Activated T-helper 1 cell treated with anti-CD3 and anti-CD28 coated beads, Interleukin-12 subunit alpha, Interleukin-12 subunit beta, Interleukin-2, Interleukin-4 antibody, amounts not matched to agents 30 ng/mL and 10 ng/mL and 1 ng/mL, durations not matched to agents 14 hours and 24 hours and 36 hours (primary cell): Measurements from ENCODE around the gene YTHDC1. TPM values are rescaled to one million over a fixed set of nuclear protein-coding genes. Genes with fewer than 3 reads are reported as not detected.
"Not testable (repeated sequence)": the region's sequence is repeated elsewhere in the genome, so short reads cannot be mapped to it uniquely, and the experiment has no call there.

Experiments used
- DNase-seq: peaks from one replicate; pipeline ENCODE4 v3.0.0; 2021; ENCODE audit warnings: low spot score
- H3K27ac Mint-ChIP-seq: one replicate; pipeline ENCODE4 v1.8.0; 2021; ENCODE audit warnings: mild to moderate bottlenecking, mixed read lengths
- H3K27me3 Mint-ChIP-seq: one replicate; pipeline ENCODE4 v1.8.0; 2022; ENCODE audit warnings: mild to moderate bottlenecking, moderate library complexity, mixed read lengths; ENCODE audit not compliant: insufficient read depth
- H3K36me3 Mint-ChIP-seq: one replicate; pipeline ENCODE4 v1.8.0; 2021; ENCODE audit warnings: low read depth, mixed read lengths
- H3K4me1 Mint-ChIP-seq: one replicate; pipeline ENCODE4 v1.8.0; 2021; ENCODE audit warnings: low read depth, mixed read lengths
- H3K4me3 Mint-ChIP-seq: one replicate; pipeline ENCODE4 v1.8.0; 2021; ENCODE audit warnings: mild to moderate bottlenecking, moderate library complexity, mixed read lengths
- H3K9me3 Mint-ChIP-seq: one replicate; pipeline ENCODE4 v1.8.0; 2021; ENCODE audit warnings: mixed read lengths
- intact Hi-C: fragments of 100-400 bp; cut with micrococcal nuclease; formaldehyde crosslinking; loops from one replicate; pipeline ENCODE4 v1.15.1; 2024
- total RNA-seq: library from RNA; stranded (reverse); gene quantifications from 2 replicates; pipeline ENCODE4 v1.2.3, GENCODE V29; 2022

YTHDC1 gene
- total RNA-seq, 1 donor from 2014 or later, result 75.6 TPM

- Mint-ChIP-seq H3K4me1 (no peaks in the 10 kb centered on the region), H3K36me3 (peaks cover 22% of the 10 kb centered on the region), H3K27me3 (peaks cover 12% of the 10 kb centered on the region), H3K9me3 (no peaks in the 10 kb centered on the region), H3K4me3 (no peak overlapping the region), H3K27ac (no peak overlapping the region)
- DNase-seq, result no peak
- intact Hi-C loops, result no loop called here
These were observed 39.1 kb downstream of the YTHDC1 start for GRCh38 chr4:68310651-68311247.

DNA sequence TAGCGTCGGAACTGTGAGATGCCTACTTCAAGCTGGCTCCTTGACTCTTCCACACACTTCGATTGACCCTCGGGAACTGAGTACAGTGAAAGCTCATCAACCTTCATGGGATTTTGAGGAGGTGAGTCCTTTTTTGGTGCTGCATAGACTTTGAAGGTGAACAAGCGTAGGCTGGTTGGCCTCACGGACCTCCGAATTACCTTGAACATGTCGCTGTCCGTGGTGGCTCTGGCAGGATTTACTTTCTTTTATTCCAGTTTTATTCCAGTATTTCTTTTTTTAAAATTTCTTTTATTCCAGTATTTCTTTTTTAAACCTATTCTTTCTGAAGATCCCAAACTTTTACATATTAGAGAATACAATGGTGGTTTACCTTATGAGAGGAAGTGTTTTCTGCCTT is 45.2 kb downstream of the YTHDC1 start:
- Mint-ChIP-seq H3K36me3 (no peaks in the 10 kb centered on the region), H3K9me3 (no peaks in the 10 kb centered on the region), H3K27ac (no peak overlapping the region), H3K27me3 (peaks cover 18% of the 10 kb centered on the region), H3K4me1 (no peaks in the 10 kb centered on the region), H3K4me3 (no peak overlapping the region)
- intact Hi-C loops, result no loop called here
- DNase-seq, result no peak

GRCh38 chr4:68299492-68300457 is 50.1 kb downstream of the YTHDC1 start:
- no peaks in the 10 kb centered on the region for H3K4me1 Mint-ChIP-seq
- intact Hi-C loops, result no loop called here
- H3K36me3 Mint-ChIP-seq, result no peaks in the 10 kb centered on the region
- H3K9me3 Mint-ChIP-seq, result peaks cover 5% of the 10 kb centered on the region
- H3K27me3 Mint-ChIP-seq, result peaks cover 5% of the 10 kb centered on the region
- no peak for DNase-seq
- H3K27ac Mint-ChIP-seq, result no peak overlapping the region
- H3K4me3 Mint-ChIP-seq, result no peak overlapping the region

- no peaks in the 10 kb centered on the region for H3K36me3 Mint-ChIP-seq
- intact Hi-C loops, result no loop called here
- peaks cover 5% of the 10 kb centered on the region for H3K9me3 Mint-ChIP-seq
- H3K27me3 Mint-ChIP-seq, result peaks cover 2% of the 10 kb centered on the region
- DNase-seq, result no peak
- no peaks in the 10 kb centered on the region for H3K4me1 Mint-ChIP-seq
- no peak overlapping the region for H3K4me3 Mint-ChIP-seq
- H3K27ac Mint-ChIP-seq, result no peak overlapping the region
These were observed 52.8 kb downstream of the YTHDC1 start for GRCh38 chr4:68297137-68297536.

DNA sequence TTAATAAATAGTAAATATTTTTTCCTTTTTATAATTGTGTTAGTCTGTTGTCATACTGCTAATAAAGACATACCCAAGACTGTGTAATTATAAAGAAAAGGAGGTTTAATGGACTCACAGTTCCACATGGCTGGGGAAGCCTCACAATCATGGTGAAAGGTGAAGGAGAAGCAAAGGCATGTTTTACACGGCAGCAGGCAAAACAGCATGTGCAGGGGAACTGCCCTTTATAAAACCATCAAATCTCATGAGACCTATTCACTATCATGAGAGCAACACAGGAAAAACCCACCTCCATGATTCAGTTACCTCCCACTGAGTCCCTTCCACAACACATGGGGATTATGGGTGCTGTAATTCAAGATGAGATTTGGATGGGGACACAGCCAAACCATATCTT is 58.6 kb downstream of the YTHDC1 start:
- H3K36me3 Mint-ChIP-seq, result no peaks in the 10 kb centered on the region
- H3K27ac Mint-ChIP-seq, result no peak overlapping the region
- peaks cover 9% of the 10 kb centered on the region for H3K27me3 Mint-ChIP-seq
- intact Hi-C loops, result no loop called here
- DNase-seq, result no peak
- no peaks in the 10 kb centered on the region for H3K9me3 Mint-ChIP-seq
- no peaks in the 10 kb centered on the region for H3K4me1 Mint-ChIP-seq
- no peak overlapping the region for H3K4me3 Mint-ChIP-seq

- intact Hi-C loops, result no loop called here
- H3K27ac Mint-ChIP-seq, result no peak overlapping the region
- DNase-seq, result no peak
- H3K9me3 Mint-ChIP-seq, result no peaks in the 10 kb centered on the region
- H3K4me1 Mint-ChIP-seq, result no peaks in the 10 kb centered on the region
- no peaks in the 10 kb centered on the region for H3K36me3 Mint-ChIP-seq
- H3K4me3 Mint-ChIP-seq, result no peak overlapping the region
- peaks cover 9% of the 10 kb centered on the region for H3K27me3 Mint-ChIP-seq
These were observed 61.5 kb downstream of the YTHDC1 start for GRCh38 chr4:68288393-68288740.

DNA sequence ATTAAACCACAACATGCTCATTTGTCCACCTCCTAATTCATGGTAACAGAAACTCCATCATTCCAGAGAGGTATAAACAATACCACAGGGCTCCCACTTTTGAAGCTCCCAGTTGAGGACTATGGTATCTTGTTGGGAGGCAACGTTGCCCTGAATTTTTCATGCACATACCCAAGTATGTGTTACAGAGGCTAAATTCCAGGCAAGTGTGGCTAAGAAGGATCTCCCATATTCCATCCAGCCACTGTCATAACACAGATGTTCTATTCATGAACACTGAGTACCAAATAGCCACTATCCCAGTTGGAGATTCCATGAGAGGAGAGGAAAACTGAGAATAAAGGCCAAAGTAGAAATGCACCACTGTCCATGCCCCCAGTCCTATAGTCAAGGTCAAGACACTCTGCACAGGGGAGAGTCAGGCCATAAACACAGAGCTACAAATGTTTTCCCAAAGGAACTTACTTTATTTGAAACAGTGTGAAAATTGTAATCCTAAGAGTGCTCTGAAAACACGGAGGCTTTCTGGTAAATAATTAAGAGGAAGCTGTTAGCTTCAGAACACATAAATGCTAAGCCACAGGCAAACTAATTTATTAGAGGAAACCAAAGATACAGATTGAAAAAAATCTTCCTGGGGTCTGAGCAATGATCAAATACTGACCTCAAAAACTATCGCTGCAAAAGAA is 62.0 kb downstream of the YTHDC1 start:
- Mint-ChIP-seq H3K4me1 (no peaks in the 10 kb centered on the region), H3K9me3 (no peaks in the 10 kb centered on the region)
- intact Hi-C loops, result no loop called here

GRCh38 chr4:68283714-68284113 is 66.2 kb downstream of the YTHDC1 start:
- H3K4me3 Mint-ChIP-seq, result no peak overlapping the region
- H3K9me3 Mint-ChIP-seq, result no peaks in the 10 kb centered on the region
- H3K27ac Mint-ChIP-seq, result no peak overlapping the region
- H3K27me3 Mint-ChIP-seq, result peaks cover 4% of the 10 kb centered on the region
- H3K4me1 Mint-ChIP-seq, result no peaks in the 10 kb centered on the region
- no peak for DNase-seq
- no peaks in the 10 kb centered on the region for H3K36me3 Mint-ChIP-seq
- intact Hi-C loops, result no loop called here

More for the DNA sequence above, 62.0 kb downstream of the YTHDC1 start:
- no peak for DNase-seq
- Mint-ChIP-seq H3K36me3 (no peaks in the 10 kb centered on the region), H3K27ac (no peak overlapping the region), H3K27me3 (peaks cover 9% of the 10 kb centered on the region), H3K4me3 (no peak overlapping the region)

GRCh38 chr4:68283095-68283494 is 66.8 kb downstream of the YTHDC1 start:
- H3K9me3 Mint-ChIP-seq, result no peaks in the 10 kb centered on the region
- no peak overlapping the region for H3K4me3 Mint-ChIP-seq
- no peak for DNase-seq
- intact Hi-C loops, result no loop called here
- H3K36me3 Mint-ChIP-seq, result no peaks in the 10 kb centered on the region
- no peaks in the 10 kb centered on the region for H3K4me1 Mint-ChIP-seq
- H3K27ac Mint-ChIP-seq, result no peak overlapping the region
- peaks cover 4% of the 10 kb centered on the region for H3K27me3 Mint-ChIP-seq

DNA sequence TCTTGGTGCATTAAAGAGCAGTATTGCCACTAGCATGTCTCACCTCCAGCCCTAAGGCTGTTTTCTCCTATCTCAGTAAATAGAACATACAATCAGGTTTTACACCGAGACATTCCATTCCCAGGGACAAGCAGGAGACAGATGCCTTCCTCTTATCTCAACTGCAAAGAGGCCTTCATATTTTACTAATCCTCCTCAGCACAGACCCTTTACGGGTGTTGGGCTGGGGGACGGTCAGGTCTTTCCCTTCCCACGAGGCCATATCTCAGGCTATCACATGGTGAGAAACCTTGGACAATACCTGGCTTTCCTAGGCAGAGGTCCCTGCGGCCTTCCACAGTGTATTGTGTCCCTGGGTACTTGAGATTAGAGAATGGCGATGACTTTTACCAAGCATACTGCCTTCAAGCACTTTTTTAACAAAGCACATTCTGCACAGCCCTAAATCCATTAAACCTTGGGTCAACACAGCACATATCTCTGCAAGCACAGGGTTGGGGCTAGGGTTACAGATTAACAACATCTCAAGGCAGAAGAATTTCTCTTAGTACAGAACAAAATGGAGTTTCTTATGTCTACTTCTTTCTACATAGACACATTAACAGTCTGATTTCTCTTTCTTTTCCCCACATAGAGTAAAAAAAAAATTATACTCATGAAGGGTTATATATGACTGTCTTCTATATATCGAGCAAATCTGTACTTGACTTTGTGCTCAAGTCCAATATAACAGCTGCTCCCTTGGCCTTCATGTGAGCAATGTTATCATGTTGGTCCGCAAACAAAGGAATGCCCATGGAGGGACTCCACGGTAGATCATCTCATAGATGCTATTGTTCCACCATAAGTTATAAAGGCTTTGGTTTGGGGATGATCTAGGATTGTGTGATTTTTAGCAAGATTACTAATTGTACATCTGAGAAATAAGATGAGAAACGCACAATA is 67.8 kb downstream of the YTHDC1 start:
- H3K4me1 Mint-ChIP-seq, H3K9me3 Mint-ChIP-seq, H3K4me3 Mint-ChIP-seq, DNase-seq, H3K36me3 Mint-ChIP-seq, H3K27me3 Mint-ChIP-seq, intact Hi-C loops, H3K27ac Mint-ChIP-seq: not testable (repeated sequence)

- Mint-ChIP-seq H3K27me3 (peaks cover 6% of the 10 kb centered on the region), H3K9me3 (no peaks in the 10 kb centered on the region), H3K27ac (no peak overlapping the region), H3K36me3 (no peaks in the 10 kb centered on the region), H3K4me3 (no peak overlapping the region), H3K4me1 (no peaks in the 10 kb centered on the region)
- intact Hi-C loops, result no loop called here
- no peak for DNase-seq
These were observed 71.9 kb downstream of the YTHDC1 start for GRCh38 chr4:68278029-68278428.

- Mint-ChIP-seq H3K4me1 (peaks cover 3% of the 10 kb centered on the region), H3K27me3 (peaks cover 10% of the 10 kb centered on the region), H3K4me3 (no peak overlapping the region), H3K36me3 (no peaks in the 10 kb centered on the region), H3K9me3 (no peaks in the 10 kb centered on the region), H3K27ac (no peak overlapping the region)
- no peak for DNase-seq
- intact Hi-C loops, result no loop called here
These were observed 72.3 kb downstream of the YTHDC1 start for GRCh38 chr4:68277627-68278026.
